HG03175 (cell line): ENCODE results near the gene PTCD1.
"Not testable (repeated sequence)": the region's sequence is repeated elsewhere in the genome, so short reads cannot be mapped to it uniquely, and the experiment has no call there.

Source experiments
- ATAC-seq: cut with Tn5 transposase; IDR thresholded peaks from one replicate; pipeline ENCODE4 v1.9.1; 2021; ENCODE audit warnings: mild to moderate bottlenecking, moderate library complexity; ENCODE audit not compliant: unreplicated experiment

Gene PTCD1

GRCh38 chr7:99387912-99388311, 50.7 kb downstream of the PTCD1 start:
- ATAC-seq, result no peak

- not testable (repeated sequence) for ATAC-seq
Observed at GRCh38 chr7:99387239-99387635, 51.4 kb downstream of the PTCD1 start.

GRCh38 chr7:99386584-99387238, 51.9 kb downstream of the PTCD1 start:
- ATAC-seq, result no peak

DNA sequence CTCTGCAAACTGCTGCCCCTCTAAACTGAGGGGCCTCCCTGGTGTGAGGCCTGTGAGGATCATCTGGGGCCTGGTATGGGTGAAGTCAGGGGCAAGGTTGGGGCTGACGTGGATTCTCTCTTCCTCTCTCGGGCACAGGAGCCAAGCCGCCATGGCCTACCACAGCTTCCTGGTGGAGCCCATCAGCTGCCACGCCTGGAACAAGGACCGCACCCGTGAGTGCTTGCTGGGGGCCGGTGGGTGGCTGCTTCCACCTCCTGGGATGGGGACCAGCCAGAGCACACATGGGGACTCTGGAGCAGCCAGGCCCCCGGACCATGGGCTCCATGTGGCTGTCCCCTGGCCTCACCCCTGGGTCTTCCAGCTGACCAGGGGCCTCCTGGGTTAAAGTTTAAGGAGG, 53.0 kb downstream of the PTCD1 start:
- no peak for ATAC-seq

DNA sequence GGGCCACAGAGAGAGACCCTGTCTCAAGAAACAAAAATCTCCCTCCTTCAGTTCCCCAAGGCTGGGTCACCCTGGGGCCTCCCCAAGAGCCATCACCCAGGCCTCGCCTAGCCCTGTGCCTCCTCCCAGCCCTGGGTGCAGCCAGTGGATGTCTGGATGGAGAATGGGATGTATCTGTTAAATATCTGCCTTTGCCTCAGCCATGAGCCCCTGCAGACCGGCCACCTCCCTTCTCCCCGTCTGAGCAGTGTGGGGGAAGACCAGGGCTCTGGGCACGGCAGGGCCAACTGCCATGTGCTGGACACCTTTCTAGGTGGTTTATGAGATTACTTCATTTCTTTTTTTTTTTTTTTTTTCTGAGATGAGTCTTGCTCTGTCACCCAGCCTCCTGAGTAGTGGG, 54.1 kb downstream of the PTCD1 start:
- ATAC-seq, result no peak

DNA sequence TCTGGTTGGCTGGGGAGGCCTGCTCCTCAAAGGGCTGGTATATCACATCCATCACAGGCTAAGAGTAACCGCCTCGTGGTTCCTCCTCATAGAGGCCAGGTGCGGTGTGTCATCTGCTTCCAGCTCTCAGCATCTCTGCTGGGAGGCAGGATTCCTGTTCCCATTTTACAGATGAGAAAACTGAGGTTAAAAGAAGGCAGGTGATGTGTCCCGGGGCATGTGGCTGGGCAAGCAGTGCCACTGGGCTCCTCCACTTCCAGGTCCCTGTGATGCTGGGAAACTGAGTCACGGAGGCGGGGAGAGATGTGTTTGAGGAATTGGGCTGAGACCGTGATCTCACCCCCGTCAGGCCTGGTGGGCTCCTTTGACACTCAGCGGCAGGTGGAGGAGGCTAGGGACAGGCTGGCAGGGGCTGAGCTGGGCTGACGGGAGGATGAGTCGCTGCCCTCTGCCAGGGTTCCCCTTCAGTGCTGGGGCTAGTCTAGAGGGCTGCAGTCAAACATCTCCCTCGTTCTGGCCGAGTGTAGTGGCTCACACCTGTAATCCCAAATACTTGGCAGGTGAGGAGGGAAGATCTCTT, 54.7 kb downstream of the PTCD1 start:
- no peak for ATAC-seq

DNA sequence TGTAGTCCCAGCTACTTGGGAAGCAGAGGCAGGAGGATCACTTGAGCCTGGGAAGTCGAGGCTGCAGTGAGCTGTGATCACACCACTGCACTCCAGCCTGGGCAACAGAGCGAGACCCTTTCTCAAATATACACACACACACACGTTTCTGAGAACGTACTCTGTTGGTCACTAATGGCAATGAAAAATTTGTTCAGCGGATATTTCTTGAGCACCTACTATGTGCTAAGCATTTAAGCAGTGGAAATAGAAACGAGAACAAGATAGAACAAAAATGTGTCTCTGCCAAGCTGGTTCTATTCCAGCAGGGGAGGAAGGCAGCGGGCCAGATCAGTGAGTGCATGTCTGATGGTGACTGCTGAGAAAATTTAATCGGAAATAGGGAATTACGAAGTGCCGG, 55.4 kb downstream of the PTCD1 start:
- ATAC-seq, result no peak

- ATAC-seq, result no peak
Observed at GRCh38 chr7:99381664-99382075, 56.9 kb downstream of the PTCD1 start.

GRCh38 chr7:99380823-99381663, 57.6 kb downstream of the PTCD1 start:
- peak; percentile 78 for ATAC-seq

- ATAC-seq, result peak; percentile 35
Observed at GRCh38 chr7:99380032-99380822, 58.4 kb downstream of the PTCD1 start.

DNA sequence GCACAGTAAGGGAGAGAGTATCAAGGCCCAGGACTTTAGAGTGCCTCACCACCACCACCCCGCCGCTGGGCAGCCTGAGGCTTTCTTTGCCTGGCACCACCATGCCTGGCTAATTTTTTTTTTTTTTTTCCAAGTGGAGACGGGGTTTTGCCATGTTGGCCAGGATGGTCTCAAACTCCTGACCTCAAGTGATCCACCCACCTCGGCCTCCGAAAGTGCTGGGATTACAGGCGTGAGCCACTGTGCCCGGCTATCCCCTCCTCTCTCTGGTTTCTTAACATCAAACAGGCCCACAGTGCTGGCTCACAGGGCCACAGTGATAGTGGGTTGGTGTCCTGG, 58.9 kb downstream of the PTCD1 start:
- ATAC-seq, result not testable (repeated sequence)

GRCh38 chr7:99379043-99379577, 59.5 kb downstream of the PTCD1 start:
- ATAC-seq, result no peak

DNA sequence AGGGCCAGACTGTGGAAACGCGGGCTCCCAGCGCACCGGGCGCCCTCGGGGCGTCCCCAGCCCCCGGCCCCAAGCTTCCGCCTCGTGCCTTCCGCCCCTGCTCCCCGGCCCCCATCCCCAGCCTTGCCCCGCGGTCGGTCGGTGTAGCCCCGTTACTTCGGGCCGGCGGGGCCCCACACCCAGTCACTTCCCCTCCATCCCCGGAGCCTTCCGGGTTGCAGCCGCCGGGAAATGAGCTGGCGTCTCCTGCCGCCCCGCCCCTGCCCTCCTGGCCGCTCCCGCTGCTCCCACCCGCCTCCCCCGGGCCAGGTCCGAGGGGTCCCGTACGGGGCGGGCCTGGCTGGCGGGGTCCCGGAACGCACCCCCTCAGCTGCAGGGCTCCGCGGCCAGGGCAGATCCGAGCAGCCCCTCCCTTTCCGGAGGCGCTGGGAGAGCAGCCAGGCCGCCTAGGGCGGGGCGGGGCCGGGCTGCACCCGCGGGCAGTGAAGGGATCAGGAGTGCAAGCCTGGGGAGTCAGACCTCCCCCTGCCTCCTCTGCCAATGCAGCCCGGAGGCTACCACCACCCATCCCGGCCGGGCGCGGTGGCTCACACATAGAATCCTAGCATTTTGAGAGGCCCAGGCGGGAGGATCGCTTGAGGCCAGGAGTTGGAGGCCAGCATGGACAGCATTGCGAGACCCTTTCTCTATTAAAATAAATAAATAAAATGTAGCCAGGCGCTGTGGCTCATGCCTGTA, 63.4 kb downstream of the PTCD1 start:
- peak; percentile 43 for ATAC-seq

DNA sequence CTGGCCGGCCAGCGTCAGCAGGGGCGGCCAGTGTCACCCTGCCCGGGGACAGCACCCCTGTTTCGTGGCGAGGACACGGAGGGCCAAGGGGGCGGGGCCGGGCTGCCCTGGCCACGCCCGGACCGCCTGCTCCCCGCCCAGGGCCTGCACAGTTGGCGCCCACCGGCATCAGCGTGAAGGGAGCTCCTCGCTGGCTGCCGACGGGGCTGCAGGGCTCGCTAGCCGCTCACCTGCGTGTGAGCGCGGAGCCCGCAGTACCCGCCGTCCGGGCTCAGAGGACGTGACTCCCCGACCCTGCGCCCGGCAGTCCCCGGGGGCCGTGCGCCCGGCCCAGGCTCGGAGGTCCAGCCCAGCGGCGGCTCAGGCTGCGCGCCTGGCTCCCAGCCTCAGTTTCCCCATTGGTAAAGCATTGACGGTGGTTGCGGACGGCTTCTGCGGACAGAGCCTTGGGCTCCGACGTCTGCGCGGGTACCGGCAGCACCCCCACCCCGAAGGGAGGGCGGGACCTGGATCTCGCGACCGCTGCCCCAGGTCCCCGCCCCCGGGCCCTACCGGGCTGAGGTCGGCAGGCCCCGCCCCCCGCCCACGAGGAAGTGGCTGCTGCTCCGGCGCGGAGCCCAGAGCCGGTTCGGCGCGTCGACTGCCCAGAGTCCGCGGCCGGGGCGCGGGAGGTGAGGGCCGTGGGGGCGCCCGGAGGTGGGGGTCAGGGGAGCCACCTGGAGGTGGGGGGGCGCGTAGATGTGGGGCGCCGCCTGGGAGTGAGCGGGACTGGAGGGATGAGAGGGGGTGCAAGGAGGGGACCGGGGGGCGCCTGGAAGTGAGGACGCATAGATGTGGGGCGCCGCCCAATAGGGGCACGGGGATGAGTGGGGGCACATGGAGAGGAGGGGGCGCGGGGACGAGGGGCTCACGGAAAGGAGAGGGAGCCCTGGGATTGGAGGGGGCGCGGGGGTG, 64.2 kb downstream of the PTCD1 start, which contains the start of gene ARPC1B:
ARPC1B (plus strand) TSS at position 620 of the 954 bp plus-strand sequence. CDS start 10,985 bp downstream, outside the sequence.
- peak; percentile 61 for ATAC-seq

DNA sequence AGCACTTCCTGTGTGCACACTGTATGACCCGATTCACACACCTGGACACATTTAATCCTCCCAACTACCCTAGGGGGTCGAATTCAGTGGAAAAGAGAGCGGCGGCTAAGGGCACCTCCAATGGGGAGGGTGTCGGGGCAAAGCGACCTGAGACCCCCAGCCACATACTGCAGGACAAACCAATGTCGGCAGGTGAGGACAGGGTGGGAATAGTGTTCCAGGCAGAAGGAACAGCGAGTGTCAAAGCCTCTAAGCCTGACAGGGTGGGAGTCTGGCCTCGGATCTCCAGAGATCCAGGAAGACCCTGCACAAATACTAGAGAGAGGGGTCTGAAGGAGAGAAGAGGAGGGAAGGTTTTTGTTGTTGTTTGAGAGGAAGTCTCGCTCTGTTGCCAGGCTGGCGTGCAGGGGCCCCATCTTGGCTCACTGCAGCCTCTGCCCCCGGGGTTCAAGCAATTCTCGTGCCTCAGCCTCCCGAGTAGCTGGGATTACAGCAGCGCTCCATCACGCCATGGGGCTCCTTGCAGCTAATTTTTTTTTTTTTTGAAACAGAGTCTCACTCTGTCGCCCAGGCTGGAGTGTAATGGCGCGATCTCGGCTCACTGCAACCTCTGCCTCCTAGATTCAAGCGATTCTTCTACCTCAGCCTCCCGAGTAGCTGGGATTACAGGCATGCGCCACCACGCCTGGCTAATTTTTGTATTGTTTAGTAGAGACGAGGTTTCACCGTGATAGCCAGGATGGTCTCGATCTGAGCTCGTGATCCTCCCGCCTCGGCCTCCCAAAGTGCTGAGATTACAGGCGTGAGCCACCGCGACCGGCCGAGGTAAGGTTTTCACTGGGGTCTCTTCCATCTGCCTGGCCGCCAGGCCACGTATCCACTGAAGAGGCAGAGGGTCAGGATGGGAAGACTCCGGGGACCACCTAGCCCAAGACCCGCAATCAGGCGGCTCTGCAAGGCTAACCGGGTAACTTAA, 65.2 kb downstream of the PTCD1 start:
- no peak for ATAC-seq

- no peak for ATAC-seq
Observed at GRCh38 chr7:99372275-99373090, 66.1 kb downstream of the PTCD1 start.

DNA sequence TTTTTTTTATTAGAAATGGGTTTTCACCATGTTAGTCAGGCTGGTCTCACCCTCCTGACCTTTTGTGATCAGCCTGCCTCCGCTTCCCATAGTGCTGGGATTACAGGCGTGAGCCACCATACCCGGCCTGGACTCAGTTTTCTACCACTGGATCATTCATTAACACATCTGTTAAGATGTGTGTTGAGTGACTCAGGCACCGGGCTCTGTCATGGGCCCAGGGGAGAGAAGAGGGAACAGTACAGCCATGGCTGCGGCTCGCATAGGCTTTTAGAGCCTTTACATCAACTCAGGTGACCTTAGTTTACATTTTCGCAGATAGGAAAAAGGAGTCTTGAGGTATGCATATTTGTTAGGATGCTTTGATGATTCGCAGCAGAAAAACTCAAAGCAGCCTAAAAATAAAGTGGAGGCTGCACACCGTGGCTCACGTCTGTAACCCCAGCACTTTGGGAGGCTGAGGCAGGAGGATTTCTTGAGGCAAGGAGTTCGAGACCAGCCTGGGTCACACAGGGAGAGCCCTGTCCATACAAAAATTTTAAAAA, 67.2 kb downstream of the PTCD1 start:
- ATAC-seq, result no peak
